Keratinocyte (primary cell): ENCODE data around the gene ACRBP.

ENCODE experiments used
- EZH2 ChIP-seq: IDR thresholded peaks from one replicate; pipeline ENCODE4 v1.6.1; 2012; ENCODE audit warnings: inconsistent platforms, mild to moderate bottlenecking, low read length, moderate library complexity
- TF ChIP-seq, protein P1 (sequence below), 3 experiments: IDR thresholded peaks in 1 of 3; conservative IDR thresholded peaks in 1 of 3; optimal IDR thresholded peaks in 1 of 3; 2 replicates in 2 of 3; 3 replicates in 1 of 3; pipeline versions ENCODE3 to v1.5.1; 2011; ENCODE audit warnings: low read length in 3 of 3, mild to moderate bottlenecking in 3 of 3, moderate library complexity in 2 of 3, control low read depth in 1 of 3, inconsistent platforms in 1 of 3; ENCODE audit not compliant: insufficient read depth in 2 of 3; ENCODE audit errors: extremely low read depth in 1 of 3

DNA sequence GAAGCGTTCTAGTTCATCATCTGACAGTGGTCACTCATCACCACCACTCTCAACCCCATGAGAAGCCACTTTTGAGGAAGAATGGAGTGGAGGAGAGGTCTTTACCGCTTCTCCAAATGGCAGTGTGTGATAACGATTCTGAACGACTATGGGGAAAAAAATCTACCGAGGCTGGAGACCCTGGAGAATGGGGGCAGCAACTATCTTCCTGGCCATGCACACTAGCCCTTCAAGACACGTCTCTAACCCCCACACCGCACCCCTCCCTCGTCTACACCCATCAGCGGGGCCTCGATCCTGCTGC, 15.3 kb upstream of the ACRBP start:
- TF ChIP-seq, protein P1, sequence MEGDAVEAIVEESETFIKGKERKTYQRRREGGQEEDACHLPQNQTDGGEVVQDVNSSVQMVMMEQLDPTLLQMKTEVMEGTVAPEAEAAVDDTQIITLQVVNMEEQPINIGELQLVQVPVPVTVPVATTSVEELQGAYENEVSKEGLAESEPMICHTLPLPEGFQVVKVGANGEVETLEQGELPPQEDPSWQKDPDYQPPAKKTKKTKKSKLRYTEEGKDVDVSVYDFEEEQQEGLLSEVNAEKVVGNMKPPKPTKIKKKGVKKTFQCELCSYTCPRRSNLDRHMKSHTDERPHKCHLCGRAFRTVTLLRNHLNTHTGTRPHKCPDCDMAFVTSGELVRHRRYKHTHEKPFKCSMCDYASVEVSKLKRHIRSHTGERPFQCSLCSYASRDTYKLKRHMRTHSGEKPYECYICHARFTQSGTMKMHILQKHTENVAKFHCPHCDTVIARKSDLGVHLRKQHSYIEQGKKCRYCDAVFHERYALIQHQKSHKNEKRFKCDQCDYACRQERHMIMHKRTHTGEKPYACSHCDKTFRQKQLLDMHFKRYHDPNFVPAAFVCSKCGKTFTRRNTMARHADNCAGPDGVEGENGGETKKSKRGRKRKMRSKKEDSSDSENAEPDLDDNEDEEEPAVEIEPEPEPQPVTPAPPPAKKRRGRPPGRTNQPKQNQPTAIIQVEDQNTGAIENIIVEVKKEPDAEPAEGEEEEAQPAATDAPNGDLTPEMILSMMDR (optimal IDR thresholded peaks at IDR 0.05 in 1 of 3, IDR thresholded peaks at IDR 0.05 in 1 of 3, conservative IDR thresholded peaks at IDR 0.05 in 1 of 3; ENCODE audit: extremely low read depth in 1 of 3, insufficient read depth in 2 of 3, low read length in 3 of 3): no peak
- TF ChIP-seq EZH2: no peak
